Small intestine (tissue), 7 donors: Measurements from ENCODE around the gene CAPN15. TPM values are rescaled to one million over a fixed set of nuclear protein-coding genes. Genes with fewer than 3 reads are reported as not detected.

Experiments
- DNase-seq, 2 donors: peaks; one replicate each; pipeline versions ENCODE4 v3.0.0 to v3.0.0-alpha.2; 2013
- FAIRE-seq: peaks from 2 replicates; lab custom pipeline; 2012; peaks lifted over from hg19 to GRCh38; lab: Jason Lieb, UNC
- H3K27ac ChIP-seq, 3 donors: one replicate each; pipeline ENCODE4 v1.5.1; 2013; ENCODE audit warnings: low read length in 2 of 3, mild to moderate bottlenecking in 2 of 3, control low read depth in 1 of 3, inconsistent platforms in 1 of 3, low read depth in 1 of 3, moderate library complexity in 1 of 3
- H3K27me3 ChIP-seq, 3 donors: one replicate each; pipeline ENCODE4 v1.6.1; 2013; ENCODE audit warnings: low read length in 3 of 3, inconsistent platforms in 1 of 3; ENCODE audit not compliant: control insufficient read depth in 3 of 3, insufficient read depth in 3 of 3
- H3K36me3 ChIP-seq, 3 donors: one replicate each; pipeline ENCODE4 v1.6.1; 2013; ENCODE audit warnings: low read length in 3 of 3, inconsistent platforms in 1 of 3, low read depth in 1 of 3, mild to moderate bottlenecking in 1 of 3, moderate library complexity in 1 of 3; ENCODE audit not compliant: control insufficient read depth in 3 of 3, insufficient read depth in 2 of 3
- H3K4me1 ChIP-seq, 3 donors: one replicate each; pipeline ENCODE4 v1.6.1; 2013; ENCODE audit warnings: low read length in 2 of 3, inconsistent platforms in 1 of 3, low read depth in 1 of 3, mild to moderate bottlenecking in 1 of 3, moderate library complexity in 1 of 3; ENCODE audit not compliant: control insufficient read depth in 3 of 3, insufficient read depth in 2 of 3
- H3K4me3 ChIP-seq, 3 donors: one replicate each; pipeline ENCODE4 v1.5.1; 2013; ENCODE audit warnings: low read length in 3 of 3, control low read depth in 1 of 3, inconsistent platforms in 1 of 3, low read depth in 1 of 3, mild to moderate bottlenecking in 1 of 3, moderate library complexity in 1 of 3
- H3K9me3 ChIP-seq, 2 donors: one replicate each; pipeline ENCODE4 v1.6.1; 2013; ENCODE audit warnings: low read depth in 1 of 2, low read length in 1 of 2; ENCODE audit not compliant: control insufficient read depth in 2 of 2, insufficient read depth in 1 of 2
- WGBS, 3 donors: extraction: QIAGEN DNeasy Blood & Tissue Kit; methylation state at CpG; one replicate each; pipeline ENCODE4 v1.1.7; 2013; 5-methylcytosine and 5-hydroxymethylcytosine counted together
- polyA plus RNA-seq, 4 donors: library from polyadenylated mRNA; stranded (reverse) in 3 of 4; unstranded in 1 of 4; fragments of 200-250 nt in 3 of 4; fragments of 120-200 nt in 1 of 4; gene quantifications; one replicate each; pipeline versions ENCODE4 v1.2.1 to v1.2.3, GENCODE V29; 2013
- donor health status: healthy with polysubstance abuse.
- donor health status: control.
- donor health status: control.
- donor health status: Bipolar disorder and iron deficiency.
- donor health status: healthy.

CAPN15 gene
- polyA plus RNA-seq, 4 donors, result 51.3 to 105 (median 70.2) TPM

DNA sequence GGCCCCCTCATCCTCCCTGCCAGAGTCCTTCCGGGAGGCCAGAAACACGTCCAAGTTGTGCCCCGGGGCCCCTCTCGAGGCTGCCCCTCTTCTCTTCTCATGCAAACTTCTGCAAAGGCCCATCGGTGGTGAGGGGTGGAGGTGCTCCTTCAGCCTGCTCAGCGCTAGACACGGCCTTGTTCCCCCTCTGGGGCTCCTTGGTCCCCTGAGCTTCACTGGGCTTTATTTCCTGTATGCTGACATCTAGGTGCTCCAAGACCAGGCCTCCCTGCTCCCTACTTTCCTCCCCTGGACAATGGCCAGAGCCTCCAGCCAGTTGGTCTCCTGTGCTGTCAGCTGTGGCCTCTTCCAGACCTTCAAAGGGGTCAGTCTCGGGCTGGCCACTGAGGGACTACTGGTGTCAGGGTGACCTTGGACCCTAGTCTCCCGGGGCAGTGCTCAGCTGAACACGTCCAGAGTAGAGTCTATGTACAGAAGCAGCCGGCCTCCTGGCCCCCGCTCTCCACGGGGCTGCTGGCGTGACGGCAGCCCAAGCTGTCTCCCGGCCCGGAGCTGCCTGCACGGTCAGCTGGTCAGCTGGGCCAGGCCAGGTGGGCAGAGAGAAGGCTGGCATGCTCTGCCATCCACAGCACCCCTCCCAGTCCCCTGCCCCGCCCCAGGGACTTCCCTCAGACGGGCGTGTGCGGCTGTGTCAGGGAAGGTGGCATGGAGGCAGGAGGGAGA, 30.9 kb downstream of the CAPN15 start:
- 30 to 55% (median 52%) methylated on average over 22 of the region's 22 CpGs for WGBS, 3 donors
- Histone ChIP-seq H3K4me3 (no peak overlapping the region), H3K4me1 (peaks cover 0 to 10% (median 0%) of the 10 kb centered on the region in 3 donors), H3K27me3 (peaks cover 13 to 45% (median 15%) of the 10 kb centered on the region in 3 donors), H3K27ac (no peak overlapping the region), H3K9me3 (no peaks in the 10 kb centered on the region), H3K36me3 (peaks cover 0 to 18% (median 3%) of the 10 kb centered on the region in 3 donors)
- FAIRE-seq, result no peak
- DNase-seq, result peak in 1 of 2 donors; percentile 21

GRCh38 chr16:559021-559380, 31.5 kb downstream of the CAPN15 start:
- Histone ChIP-seq H3K27ac (no peak overlapping the region), H3K9me3 (no peaks in the 10 kb centered on the region), H3K36me3 (peaks cover 0 to 12% (median under 1%) of the 10 kb centered on the region in 3 donors), H3K27me3 (peaks cover 13 to 45% (median 18%) of the 10 kb centered on the region in 3 donors), H3K4me3 (no peak overlapping the region), H3K4me1 (peaks cover 0 to 10% (median 0%) of the 10 kb centered on the region in 3 donors)
- FAIRE-seq (no peak), DNase-seq (no peak)
- 49 to 72% (median 52%) methylated on average over 11 to 15 of the region's 15 CpGs for WGBS, 3 donors

DNA sequence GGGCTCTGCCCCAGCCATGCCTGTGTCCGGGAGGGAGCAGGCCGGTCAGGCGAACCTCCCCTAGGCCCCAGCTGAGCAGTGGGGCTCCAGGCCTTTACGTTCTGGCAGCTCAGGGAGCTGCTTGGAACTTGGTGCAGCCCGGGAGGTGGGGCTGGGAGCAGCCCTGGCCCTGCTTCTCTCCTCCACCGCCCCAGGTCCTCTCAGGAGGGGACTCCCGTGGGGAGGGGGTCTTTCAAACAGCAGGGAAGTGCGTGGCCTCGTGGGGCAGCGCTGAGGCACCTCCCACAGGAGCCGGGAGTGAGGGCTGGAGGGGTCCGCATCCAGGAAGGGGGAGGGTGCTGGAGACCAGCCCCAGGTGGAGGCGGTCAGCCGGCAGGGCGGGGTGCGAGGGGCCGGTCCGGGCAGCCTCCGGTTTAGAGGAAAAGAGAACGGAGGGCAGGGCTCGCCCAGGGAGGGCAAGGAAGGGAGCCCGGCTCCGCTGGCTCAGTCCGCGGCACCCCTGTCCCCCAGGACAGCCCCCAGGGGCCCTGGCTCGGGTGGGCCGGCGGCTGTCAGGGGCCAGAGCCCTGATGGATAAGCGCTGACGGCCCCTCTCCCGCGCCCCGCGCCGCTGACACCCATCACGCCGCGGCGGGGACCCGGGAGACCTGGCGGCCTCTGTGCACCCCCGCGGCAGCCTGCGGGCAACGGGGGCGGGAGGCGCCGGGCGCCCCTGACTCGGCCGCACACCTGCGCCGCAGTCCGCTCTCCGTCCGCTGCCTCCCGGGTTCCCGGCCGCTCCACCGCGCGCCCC, 32.1 kb downstream of the CAPN15 start:
- H3K36me3 ChIP-seq, result peaks cover 0 to 6% (median 0%) of the 10 kb centered on the region in 3 donors
- H3K9me3 ChIP-seq, result no peaks in the 10 kb centered on the region
- H3K4me1 ChIP-seq, result peaks cover 0 to 10% (median 0%) of the 10 kb centered on the region in 3 donors
- FAIRE-seq (no peak), DNase-seq (no peak)
- H3K4me3 ChIP-seq, result no peak overlapping the region
- no peak overlapping the region for H3K27ac ChIP-seq
- WGBS, 3 donors, result 9 to 18% (median 10%) methylated on average over 29 to 62 of the region's 62 CpGs
- peaks cover 13 to 45% (median 19%) of the 10 kb centered on the region in 3 donors for H3K27me3 ChIP-seq

DNA sequence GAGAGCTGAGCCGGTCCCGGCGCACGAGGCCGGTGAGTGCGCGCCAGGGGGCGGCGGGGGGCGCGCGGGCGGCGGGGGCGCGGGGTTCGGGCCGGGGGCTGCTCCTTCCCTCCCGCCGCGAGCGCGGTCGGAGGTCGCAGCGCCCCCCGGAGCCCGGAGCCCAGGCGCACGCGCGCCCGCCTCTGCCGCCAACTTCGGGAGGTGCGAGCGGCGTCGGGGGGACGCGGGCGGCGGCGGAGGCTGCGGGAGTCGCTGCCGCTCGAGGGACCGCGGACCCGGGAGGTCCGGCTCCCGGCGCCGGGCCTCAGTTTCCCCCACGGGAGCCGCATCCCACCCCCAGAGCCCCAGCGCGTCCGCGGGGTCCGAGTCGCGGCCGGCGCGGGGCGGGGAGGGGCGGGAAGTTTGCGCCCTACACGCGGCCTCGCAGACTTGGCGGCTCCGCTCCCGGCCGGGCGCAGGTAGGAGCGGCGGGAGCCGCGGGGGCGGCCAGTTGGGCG, 32.7 kb downstream of the CAPN15 start, which contains the start of gene PRR35:
Gene PRR35 (plus strand): TSS at position 191 of the 497 bp plus-strand sequence. CDS start 2,901 bp downstream, outside the sequence.
- no peaks in the 10 kb centered on the region for H3K9me3 ChIP-seq
- DNase-seq, result no peak
- no peak for FAIRE-seq
- H3K4me3 ChIP-seq, result peak within 1 kb of the TSS in 1 of 3 donors; percentile 20
- H3K4me1 ChIP-seq, result peaks cover 0 to 12% (median 0%) of the 10 kb centered on the region in 3 donors
- WGBS, 3 donors, result 0 to 4% (median 1%) methylated on average over 34 to 84 of the region's 84 CpGs
- peaks cover 13 to 45% (median 19%) of the 10 kb centered on the region in 3 donors for H3K27me3 ChIP-seq
- no peaks in the 10 kb centered on the region for H3K36me3 ChIP-seq
- H3K27ac ChIP-seq, result no peak within 1 kb of the TSS

DNA sequence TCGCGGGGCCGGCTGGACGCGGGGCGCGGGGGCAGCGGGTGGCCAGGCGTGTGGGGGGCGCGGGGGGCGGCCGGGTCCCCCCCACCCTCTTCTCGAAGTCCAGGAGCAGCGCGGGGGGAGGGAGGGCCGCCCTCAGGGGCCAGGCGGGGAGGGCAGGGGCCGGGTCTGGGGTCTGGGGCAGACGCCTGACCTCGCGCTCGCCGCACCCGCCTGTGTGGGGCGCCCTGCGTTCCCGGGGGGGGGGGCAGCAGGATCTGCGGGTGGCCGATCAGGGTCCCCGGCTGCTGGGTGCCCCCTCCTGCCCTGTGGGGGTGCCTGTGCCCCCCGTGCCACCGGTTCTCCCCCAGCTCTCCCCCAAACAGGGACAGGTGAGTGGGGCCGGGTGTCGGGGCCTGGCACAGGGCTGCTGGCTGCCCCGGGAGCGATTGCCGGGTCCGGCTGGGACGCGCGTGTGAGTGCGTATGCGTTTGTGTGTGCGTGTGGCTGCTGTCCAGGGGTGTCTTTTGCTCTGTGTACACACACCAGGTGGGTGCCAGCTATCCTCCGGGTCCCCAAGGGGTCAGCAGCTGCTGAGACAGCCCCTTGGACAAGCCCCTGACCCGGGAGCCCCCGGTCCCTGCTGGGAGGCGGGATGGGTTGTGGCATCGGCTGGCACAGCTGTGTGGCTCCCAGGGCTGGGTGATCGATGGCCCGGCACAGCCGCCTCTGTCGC, 33.3 kb downstream of the CAPN15 start:
- no peak for FAIRE-seq
- no peak for DNase-seq
- no peaks in the 10 kb centered on the region for H3K9me3 ChIP-seq
- H3K27me3 ChIP-seq, result peaks cover 13 to 45% (median 19%) of the 10 kb centered on the region in 3 donors
- H3K27ac ChIP-seq, result no peak overlapping the region
- peaks cover 0 to 14% (median 0%) of the 10 kb centered on the region in 3 donors for H3K4me1 ChIP-seq
- peak overlapping the region in 1 of 3 donors; percentile 20 for H3K4me3 ChIP-seq
- 7 to 23% (median 21%) methylated on average over 22 to 54 of the region's 54 CpGs for WGBS, 3 donors
- no peaks in the 10 kb centered on the region for H3K36me3 ChIP-seq

DNA sequence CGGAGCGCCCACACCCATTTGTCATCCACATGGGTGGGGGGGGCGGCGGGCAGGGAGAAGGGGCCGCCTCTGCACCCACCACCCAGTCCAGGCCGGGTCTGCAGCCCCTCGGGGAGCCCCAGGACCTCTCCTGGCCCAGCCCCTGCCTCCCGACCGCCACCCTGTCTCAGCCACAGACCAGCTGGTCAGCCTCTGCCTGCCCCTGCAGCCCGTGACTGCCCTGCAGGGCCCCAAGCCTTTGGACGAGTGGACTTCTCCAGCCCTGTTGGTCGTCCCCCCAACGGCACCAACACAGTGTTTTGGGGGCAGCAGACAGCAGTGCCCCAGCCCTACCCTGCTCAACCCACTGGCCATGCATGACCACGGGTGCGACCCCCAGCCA, 33.9 kb downstream of the CAPN15 start:
- DNase-seq (no peak), FAIRE-seq (no peak)
- H3K4me1 ChIP-seq, result peaks cover 0 to 20% (median under 1%) of the 10 kb centered on the region in 3 donors
- no peaks in the 10 kb centered on the region for H3K9me3 ChIP-seq
- H3K27ac ChIP-seq, result no peak overlapping the region
- WGBS, 3 donors, result 40 to 75% (median 58%) methylated on average over 11 to 15 of the region's 15 CpGs
- no peak overlapping the region for H3K4me3 ChIP-seq
- peaks cover 13 to 45% (median 19%) of the 10 kb centered on the region in 3 donors for H3K27me3 ChIP-seq
- H3K36me3 ChIP-seq, result no peaks in the 10 kb centered on the region

- FAIRE-seq, result no peak
- no peak overlapping the region for H3K27ac ChIP-seq
- H3K27me3 ChIP-seq, result peaks cover 13 to 45% (median 19%) of the 10 kb centered on the region in 3 donors
- no peak for DNase-seq
- no peak overlapping the region for H3K4me3 ChIP-seq
- no peaks in the 10 kb centered on the region for H3K9me3 ChIP-seq
- H3K4me1 ChIP-seq, result peaks cover 0 to 28% (median 6%) of the 10 kb centered on the region in 3 donors
- WGBS, 3 donors, result 74 to 88% (median 76%) methylated on average over 39 to 43 of the region's 43 CpGs
- H3K36me3 ChIP-seq, result no peaks in the 10 kb centered on the region
Measured at GRCh38 chr16:561957-562938, 34.7 kb downstream of the CAPN15 start.
